Heart right ventricle (tissue), 16 donors: ENCODE results near the gene PPM1H. TPM values are rescaled to one million over a fixed set of nuclear protein-coding genes. Genes with fewer than 3 reads are reported as not detected.

Experiments
- ATAC-seq, 8 donors: fragments of 200-7000 bp; cut with Tn5 transposase; one replicate each; pipeline ENCODE4 v1.9.1; 2020; ENCODE audit warnings: mild to moderate bottlenecking in 8 of 8, moderate library complexity in 8 of 8, moderate number of reproducible peaks in 1 of 8
- DNase-seq, 2 donors: peaks; one replicate each; pipeline ENCODE4 v3.0.0-alpha.2; 2020
- H3K27ac ChIP-seq, 10 donors: fragments of 200-600 bp; sonication (generic) in 2 of 10; one replicate each; pipeline versions ENCODE4 v1.5.0 to v1.8.0; 2020 to 2022; ENCODE audit warnings: mild to moderate bottlenecking in 3 of 10
- H3K27me3 ChIP-seq, 7 donors: fragments of 200-600 bp; one replicate each; pipeline ENCODE4 v1.8.0; 2021 to 2022; ENCODE audit warnings: mild to moderate bottlenecking in 2 of 7
- H3K36me3 ChIP-seq, 9 donors: fragments of 200-600 bp; sonication (generic) in 1 of 9; one replicate each; pipeline versions ENCODE4 v1.5.0 to v1.8.0; 2020 to 2022; ENCODE audit warnings: mild to moderate bottlenecking in 2 of 9
- H3K4me1 ChIP-seq, 9 donors: fragments of 200-600 bp; sonication (generic) in 1 of 9; one replicate each; pipeline versions ENCODE4 v1.5.0 to v1.8.0; 2020 to 2022; ENCODE audit warnings: mild to moderate bottlenecking in 4 of 9
- H3K4me3 ChIP-seq, 10 donors: fragments of 200-600 bp; sonication (generic) in 2 of 10; one replicate each; pipeline versions ENCODE4 v1.5.0 to v1.8.0; 2020 to 2022; ENCODE audit warnings: mild to moderate bottlenecking in 7 of 10, moderate library complexity in 2 of 10
- H3K9me3 ChIP-seq, 11 donors: fragments of 200-600 bp in 10 of 11; sonication (generic) in 2 of 11; one replicate each; pipeline versions ENCODE4 v1.5.0 to v1.8.0; 2013 to 2022; ENCODE audit warnings: mild to moderate bottlenecking in 2 of 11, control low read depth in 1 of 11, moderate library complexity in 1 of 11
- CTCF ChIP-seq, 9 donors: fragments of 200-600 bp; sonication (generic) in 2 of 9; IDR thresholded peaks; one replicate each; pipeline versions ENCODE4 v1.5.0 to v1.8.0; 2021 to 2022; ENCODE audit warnings: antibody characterized with exemption in 9 of 9, mild to moderate bottlenecking in 5 of 9, moderate library complexity in 1 of 9
- WGBS, 2 donors: extraction: QIAGEN DNeasy Blood & Tissue Kit; methylation state at CpG; one replicate each; pipeline ENCODE4 v1.1.7; 2013; ENCODE audit warnings: inconsistent platforms in 1 of 2; 5-methylcytosine and 5-hydroxymethylcytosine counted together
- intact Hi-C, 10 donors: fragments of 100-400 bp; cut with DNase I; formaldehyde crosslinking; loops; one replicate each; pipeline versions ENCODE4 v1.11.1 to v1.14.2; 2022
- long read RNA-seq, 3 donors: library from polyadenylated mRNA; unstranded; transcript quantifications; one replicate each; pipeline ENCODE4 v2.0.0, GENCODE V29; 2020 to 2021
- polyA plus RNA-seq, 2 donors: library from polyadenylated mRNA; stranded (reverse); fragments of 200-250 nt; gene quantifications; one replicate each; pipeline ENCODE4 v1.2.3, GENCODE V29; 2013
- total RNA-seq, 10 donors: library from RNA; stranded (reverse); fragmentation: NEBNext Ultra II Directional in 3 of 10; extraction: Animal tissue kit (Norgen Biotek cat#: 25700) in 3 of 10; gene quantifications; one replicate each; pipeline versions ENCODE4 v1.2.1 to v1.2.4, GENCODE V29; 2021 to 2023
- donor health status: Arrhythmogenic right ventricular cardiomyopathy.
- donor health status: ischemic (EF 13 %, LVEDD 7.1; RV severe dilation, severe dysfunction).
- donor health status: healthy with polysubstance abuse.
- donor health status: DM: no; HTN: yes; CAD: no.
- donor health status: DM: no; HTN: no; CAD: no.
- donor health status: ischemic (EF 25% LVEDD 6.9; RV normal size, moderate dysfunction).
- donor health status: ischemic (EF 25% LVEDD 5.7; RV mildly dilated, moderate dysfunction).
- donor health status: healthy.
- donor health status: DM: yes; HTN: yes; CAD: no.
- donor health status: Ischemic cardiomyopathy.
- donor health status: ischemic (EF 35%, LVEDD 5.7; RV mildly dilated, moderate dysfunction).
- donor health status: nonischemic (EF 11% LVEDD 7.7; RV severe dilation, severe dysfunction).
- donor health status: DM: yes; HTN: yes; CAD: no.
- donor health status: PGD.
- donor health status: ischemic (EF 29% LVEDD 5.4; RV normal size, mild dysfunction).
- donor health status: nonischemic (EF 23%, LVEDD 6.1; RV moderate dilation, normal function).

PPM1H gene, protein sequence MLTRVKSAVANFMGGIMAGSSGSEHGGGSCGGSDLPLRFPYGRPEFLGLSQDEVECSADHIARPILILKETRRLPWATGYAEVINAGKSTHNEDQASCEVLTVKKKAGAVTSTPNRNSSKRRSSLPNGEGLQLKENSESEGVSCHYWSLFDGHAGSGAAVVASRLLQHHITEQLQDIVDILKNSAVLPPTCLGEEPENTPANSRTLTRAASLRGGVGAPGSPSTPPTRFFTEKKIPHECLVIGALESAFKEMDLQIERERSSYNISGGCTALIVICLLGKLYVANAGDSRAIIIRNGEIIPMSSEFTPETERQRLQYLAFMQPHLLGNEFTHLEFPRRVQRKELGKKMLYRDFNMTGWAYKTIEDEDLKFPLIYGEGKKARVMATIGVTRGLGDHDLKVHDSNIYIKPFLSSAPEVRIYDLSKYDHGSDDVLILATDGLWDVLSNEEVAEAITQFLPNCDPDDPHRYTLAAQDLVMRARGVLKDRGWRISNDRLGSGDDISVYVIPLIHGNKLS
- 1 to 10 TPM; 4.4 to 7.1 (median 5.5) TPM for total RNA-seq
- 1 to 10 TPM in 1 of 2 donors, under 1 TPM in 1; 0.62 to 1.5 TPM for polyA plus RNA-seq
- long read RNA-seq, donor 1, full-length matches to known transcripts: 2 of 5 reads
- long read RNA-seq, donor 1, partial matches to known transcripts: 0 of 5 reads
- long read RNA-seq, donor 1, other reads (novel, unspliced or antisense): 3 of 5 reads
- long read RNA-seq, donor 2, full-length matches to known transcripts: 4 of 10 reads
- long read RNA-seq, donor 2, partial matches to known transcripts: 0 of 10 reads
- long read RNA-seq, donor 2, other reads (novel, unspliced or antisense): 6 of 10 reads
- long read RNA-seq, donor 3, full-length matches to known transcripts: 1 of 14 reads
- long read RNA-seq, donor 3, partial matches to known transcripts: 2 of 14 reads
- long read RNA-seq, donor 3, other reads (novel, unspliced or antisense): 11 of 14 reads

DNA sequence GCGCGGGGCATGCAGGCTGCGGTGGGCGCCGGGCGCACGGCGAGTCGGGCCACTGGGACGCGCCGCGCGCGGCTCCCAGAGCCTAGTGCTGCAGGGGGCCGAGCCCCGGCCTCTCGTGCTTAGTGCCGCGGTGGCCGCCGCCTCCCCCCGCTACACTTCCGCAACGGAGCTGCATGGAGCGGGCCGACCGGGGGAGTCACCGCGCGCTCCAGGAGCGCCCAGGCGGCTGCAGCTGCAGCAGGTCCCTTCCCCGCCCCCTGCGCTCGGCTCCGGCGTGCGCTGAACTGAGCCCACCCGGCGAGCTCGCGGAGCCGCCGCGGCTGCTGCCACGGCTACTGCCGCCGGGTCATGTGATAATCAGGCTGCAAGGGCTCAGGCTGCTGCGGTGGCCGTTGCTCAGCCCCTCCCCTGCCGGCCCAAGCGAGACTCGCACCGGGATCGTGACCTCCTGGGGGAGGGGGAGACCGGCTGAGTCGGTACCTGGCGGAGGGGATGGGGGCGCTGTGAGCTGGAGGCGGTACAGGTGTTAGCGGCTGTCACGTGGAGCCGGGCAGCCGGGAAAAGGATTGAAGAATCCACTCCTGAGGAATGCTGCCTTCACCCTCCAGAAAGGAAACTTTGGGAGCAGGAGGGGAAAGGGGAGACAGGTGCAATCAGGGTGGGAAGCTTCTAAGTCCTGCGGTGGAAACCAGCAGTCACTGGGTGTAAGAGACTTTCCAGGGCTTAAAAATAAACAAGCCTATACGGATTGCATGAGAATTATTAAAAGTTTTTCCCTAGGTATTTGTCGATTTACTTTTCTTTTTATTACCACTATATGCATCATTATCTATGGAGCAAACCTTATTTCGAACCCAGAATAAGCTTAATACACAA is at the start of gene PPM1H:
Gene PPM1H, minus strand, starts transcription at position 352 of the 876 bp plus-strand sequence. CDS start 414 bp downstream, outside the sequence.
- ATAC-seq: peak; percentile 77 to 91 (median 83)
- intact Hi-C loops: loop anchor here in 9 of 10 donors (2.0 to 10.0 kb wide), 7 partner anchors 68 to 123 kb away; no protein-coding TSS in a partner anchor
- H3K27ac ChIP-seq: peak within 1 kb of the TSS in 9 of 10 donors; percentile 56 to 90 (median 80)
- WGBS, 2 donors: 1 to 2% methylated on average over 51 to 69 of the region's 69 CpGs
- peak; percentile 73 to 79 for DNase-seq
- peaks cover 0 to 15% (median 0%) of the 10 kb centered on the region in 7 donors for H3K27me3 ChIP-seq
- H3K4me1 ChIP-seq: peaks cover 0 to 25% (median 14%) of the 10 kb centered on the region in 9 donors
- H3K36me3 ChIP-seq: no peaks in the 10 kb centered on the region
- no peaks in the 10 kb centered on the region for H3K9me3 ChIP-seq
- peak; percentile 32 to 66 (median 59) for TF ChIP-seq CTCF (IDR thresholded peaks at IDR 0.05)
- H3K4me3 ChIP-seq: peak within 1 kb of the TSS; percentile 67 to 95 (median 86)

DNA sequence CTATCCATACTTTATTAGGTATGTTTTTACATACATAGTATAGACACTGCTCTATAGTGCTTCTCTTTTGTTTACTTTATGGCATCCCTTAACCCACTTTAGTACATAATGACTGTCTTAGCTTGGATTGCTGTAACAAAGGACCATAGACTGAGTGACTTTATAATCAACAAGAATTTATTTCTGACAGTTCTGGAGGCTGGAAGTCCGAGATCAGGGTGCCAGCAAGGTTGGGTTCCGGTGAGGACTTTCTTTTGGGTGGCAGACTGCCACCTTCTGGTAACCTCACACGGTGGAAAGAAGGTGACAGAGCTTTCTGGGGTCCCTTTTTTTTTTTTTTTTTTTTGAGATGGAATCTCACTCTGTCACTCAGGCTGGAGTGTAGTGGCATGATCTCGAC is 48.6 kb upstream of the PPM1H start:
- TF ChIP-seq CTCF (IDR thresholded peaks at IDR 0.05): peak in 7 of 9 donors; percentile 15 to 51 (median 27)
- intact Hi-C loops: loop anchor here in 1 of 10 donors (5.0 kb wide), 1 partner anchor 181 kb away; no protein-coding TSS in a partner anchor
- no peaks in the 10 kb centered on the region for H3K4me1 ChIP-seq
- H3K4me3 ChIP-seq: no peak overlapping the region
- no peak overlapping the region for H3K27ac ChIP-seq
- no peaks in the 10 kb centered on the region for H3K36me3 ChIP-seq
- H3K9me3 ChIP-seq: peaks cover 0 to under 1% (median 0%) of the 10 kb centered on the region in 11 donors
- ATAC-seq (peak in 1 of 8 donors; percentile 25), DNase-seq (no peak)
- H3K27me3 ChIP-seq: no peaks in the 10 kb centered on the region
- 32 to 35% methylated on average over 3 to 4 of the region's 4 CpGs for WGBS, 2 donors

DNA sequence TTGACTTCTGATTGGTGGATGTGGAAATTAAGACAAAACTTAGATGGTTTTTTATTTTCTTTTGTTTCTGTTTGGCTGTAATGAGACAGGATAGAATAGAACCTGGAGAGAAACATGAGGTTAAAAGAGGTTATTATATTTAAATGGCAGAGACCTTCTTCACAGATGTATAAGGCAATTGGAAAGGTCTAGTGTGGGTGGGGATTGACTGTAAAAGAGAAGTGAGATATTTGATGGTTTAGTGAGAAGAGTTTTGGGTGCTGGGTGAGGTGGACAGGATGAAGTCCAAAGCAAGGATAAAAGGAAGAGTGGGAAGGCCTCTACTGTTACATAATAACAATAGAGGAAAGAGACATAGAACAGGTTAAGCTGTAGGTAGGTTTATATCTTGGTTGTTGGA is 43.8 kb upstream of the PPM1H start:
- no peak for DNase-seq
- intact Hi-C loops: no loop called here
- no peaks in the 10 kb centered on the region for H3K4me1 ChIP-seq
- no peak for TF ChIP-seq CTCF (IDR thresholded peaks at IDR 0.05)
- no peak for ATAC-seq
- no peaks in the 10 kb centered on the region for H3K27me3 ChIP-seq
- H3K9me3 ChIP-seq: no peaks in the 10 kb centered on the region
- H3K36me3 ChIP-seq: no peaks in the 10 kb centered on the region
- H3K4me3 ChIP-seq: no peak overlapping the region
- H3K27ac ChIP-seq: no peak overlapping the region
